GM12873 (cell line): Measurements from ENCODE around the gene MARCHF10.

Source experiments
- TF ChIP-seq, protein P1 (sequence below): IDR thresholded peaks from 2 replicates; pipeline ENCODE4 v1.5.1; 2012; ENCODE audit warnings: low read depth, mild to moderate bottlenecking, moderate library complexity, low read length, control low read depth; ENCODE audit not compliant: insufficient read depth; ENCODE audit errors: missing control alignments

MARCHF10 gene

DNA sequence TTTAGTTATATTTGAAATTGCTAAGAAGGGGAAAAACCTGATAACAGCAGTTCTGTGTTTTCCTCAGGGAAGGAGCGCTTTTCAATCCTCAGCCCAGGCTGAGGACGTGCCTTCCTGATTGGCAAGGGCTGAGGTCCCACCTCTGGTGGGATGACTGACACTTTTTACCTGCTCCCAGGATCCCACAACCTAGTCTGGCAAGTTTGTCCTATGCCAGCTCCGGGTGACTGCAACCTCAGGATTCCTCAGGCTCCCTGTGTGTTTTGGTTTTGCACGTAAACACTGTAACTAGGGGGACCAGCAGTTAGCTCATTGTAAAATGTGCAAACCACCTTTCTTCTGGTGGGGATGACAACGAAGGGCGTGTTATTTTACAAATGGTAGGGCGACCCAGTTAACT is 7.5 kb downstream of the MARCHF10 start:
- TF ChIP-seq, protein P1, sequence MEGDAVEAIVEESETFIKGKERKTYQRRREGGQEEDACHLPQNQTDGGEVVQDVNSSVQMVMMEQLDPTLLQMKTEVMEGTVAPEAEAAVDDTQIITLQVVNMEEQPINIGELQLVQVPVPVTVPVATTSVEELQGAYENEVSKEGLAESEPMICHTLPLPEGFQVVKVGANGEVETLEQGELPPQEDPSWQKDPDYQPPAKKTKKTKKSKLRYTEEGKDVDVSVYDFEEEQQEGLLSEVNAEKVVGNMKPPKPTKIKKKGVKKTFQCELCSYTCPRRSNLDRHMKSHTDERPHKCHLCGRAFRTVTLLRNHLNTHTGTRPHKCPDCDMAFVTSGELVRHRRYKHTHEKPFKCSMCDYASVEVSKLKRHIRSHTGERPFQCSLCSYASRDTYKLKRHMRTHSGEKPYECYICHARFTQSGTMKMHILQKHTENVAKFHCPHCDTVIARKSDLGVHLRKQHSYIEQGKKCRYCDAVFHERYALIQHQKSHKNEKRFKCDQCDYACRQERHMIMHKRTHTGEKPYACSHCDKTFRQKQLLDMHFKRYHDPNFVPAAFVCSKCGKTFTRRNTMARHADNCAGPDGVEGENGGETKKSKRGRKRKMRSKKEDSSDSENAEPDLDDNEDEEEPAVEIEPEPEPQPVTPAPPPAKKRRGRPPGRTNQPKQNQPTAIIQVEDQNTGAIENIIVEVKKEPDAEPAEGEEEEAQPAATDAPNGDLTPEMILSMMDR, result no peak

DNA sequence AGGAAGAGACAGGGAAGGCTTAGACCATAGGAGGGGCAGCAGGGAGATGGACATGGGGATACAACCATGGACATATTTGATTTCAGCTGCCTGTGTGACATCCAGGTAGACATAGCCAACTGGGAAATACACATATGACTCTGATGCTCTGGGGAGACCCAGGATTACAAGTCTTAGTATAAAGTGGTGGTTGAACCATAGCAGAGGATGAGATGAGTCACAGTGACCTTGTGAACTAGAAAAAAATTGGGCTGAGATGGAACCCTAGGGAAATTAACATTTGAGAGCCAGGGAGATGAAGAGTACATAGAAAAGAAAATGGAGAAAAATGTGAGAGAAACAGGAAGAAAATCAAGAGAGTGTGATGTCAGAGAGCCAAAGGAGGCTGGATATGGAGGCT is 10.2 kb downstream of the MARCHF10 start:
- TF ChIP-seq, protein P1, result no peak

DNA sequence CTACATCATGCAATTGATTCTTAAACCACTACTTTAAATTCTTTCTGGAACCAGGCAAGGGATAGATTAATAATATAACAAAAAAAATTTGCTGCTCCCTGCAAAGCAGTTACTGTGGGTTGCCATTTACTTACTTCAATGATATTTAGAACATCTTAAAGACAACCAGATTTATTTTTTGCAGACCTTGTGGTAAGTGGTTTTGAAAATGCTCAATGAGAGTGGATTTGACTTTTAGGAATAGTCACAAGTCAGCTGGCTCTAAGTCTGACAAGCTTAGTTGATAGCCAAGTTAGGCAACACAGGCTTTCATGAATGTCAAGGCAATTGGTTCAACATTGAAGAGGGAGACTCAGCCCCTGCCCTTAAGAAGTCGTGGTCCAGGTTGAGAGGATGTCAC is 11.8 kb downstream of the MARCHF10 start:
- TF ChIP-seq, protein P1, result no peak

DNA sequence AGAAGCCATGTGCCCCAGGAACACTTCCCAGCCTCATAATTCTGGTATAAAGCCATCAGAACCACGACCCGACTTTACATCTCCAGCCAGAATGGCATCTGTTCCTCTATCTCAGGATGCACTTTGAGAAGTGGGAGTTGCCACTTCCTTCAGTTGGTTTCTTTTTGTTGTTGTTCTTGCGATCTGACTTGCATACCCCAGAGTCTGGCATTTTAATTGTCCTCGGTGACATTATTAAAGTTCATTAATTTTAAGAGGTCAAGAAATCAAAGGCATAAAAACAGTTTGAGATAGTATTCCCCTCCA is 13.5 kb downstream of the MARCHF10 start:
- TF ChIP-seq, protein P1, result no peak

DNA sequence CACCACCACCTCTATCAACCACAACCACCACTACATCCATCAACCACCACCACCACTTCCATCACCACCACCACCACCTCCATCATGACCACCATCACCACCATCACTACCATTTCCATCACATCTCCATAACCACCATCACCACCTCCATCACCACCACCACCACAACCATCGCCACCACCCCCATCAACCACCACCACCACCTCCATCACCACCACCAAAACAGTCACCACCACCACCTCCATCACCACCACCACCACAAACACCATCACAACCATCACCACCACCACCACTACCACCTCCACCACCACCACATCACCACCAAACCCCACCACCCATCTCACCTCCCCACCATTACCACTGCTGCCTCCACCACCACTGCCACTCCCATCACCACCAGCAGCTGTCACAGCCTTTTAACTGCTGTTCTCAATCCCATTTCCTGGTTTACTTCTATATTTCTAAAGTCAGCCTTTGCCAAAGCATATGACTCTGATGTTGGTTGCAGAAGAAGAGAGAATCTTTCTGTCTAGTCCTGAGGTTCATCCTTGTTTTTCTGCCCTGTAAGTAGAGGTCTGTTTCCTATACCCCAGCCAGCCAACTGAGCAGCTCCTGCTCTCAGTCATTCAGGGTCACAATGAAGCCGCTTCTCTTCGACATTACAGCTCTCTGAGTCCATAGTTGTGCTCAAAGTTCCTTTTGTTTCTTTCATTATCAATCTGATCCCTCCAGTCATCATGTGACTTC is 14.0 kb downstream of the MARCHF10 start:
- TF ChIP-seq, protein P1, result no peak

DNA sequence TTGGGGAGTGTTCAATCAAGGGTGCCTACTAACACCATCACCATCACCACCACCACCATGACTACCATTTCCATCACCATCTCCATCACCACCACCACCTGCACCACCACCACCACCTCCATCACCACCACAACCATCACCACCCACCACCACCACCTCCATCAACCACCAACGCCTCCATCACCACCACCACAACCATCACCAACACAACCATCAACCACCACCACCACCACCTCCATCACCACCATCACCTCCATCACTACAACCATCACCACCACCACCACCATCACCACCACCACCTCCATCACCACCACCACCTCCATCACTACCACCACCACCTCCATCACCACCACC is 15.7 kb downstream of the MARCHF10 start:
- TF ChIP-seq, protein P1, result no peak

DNA sequence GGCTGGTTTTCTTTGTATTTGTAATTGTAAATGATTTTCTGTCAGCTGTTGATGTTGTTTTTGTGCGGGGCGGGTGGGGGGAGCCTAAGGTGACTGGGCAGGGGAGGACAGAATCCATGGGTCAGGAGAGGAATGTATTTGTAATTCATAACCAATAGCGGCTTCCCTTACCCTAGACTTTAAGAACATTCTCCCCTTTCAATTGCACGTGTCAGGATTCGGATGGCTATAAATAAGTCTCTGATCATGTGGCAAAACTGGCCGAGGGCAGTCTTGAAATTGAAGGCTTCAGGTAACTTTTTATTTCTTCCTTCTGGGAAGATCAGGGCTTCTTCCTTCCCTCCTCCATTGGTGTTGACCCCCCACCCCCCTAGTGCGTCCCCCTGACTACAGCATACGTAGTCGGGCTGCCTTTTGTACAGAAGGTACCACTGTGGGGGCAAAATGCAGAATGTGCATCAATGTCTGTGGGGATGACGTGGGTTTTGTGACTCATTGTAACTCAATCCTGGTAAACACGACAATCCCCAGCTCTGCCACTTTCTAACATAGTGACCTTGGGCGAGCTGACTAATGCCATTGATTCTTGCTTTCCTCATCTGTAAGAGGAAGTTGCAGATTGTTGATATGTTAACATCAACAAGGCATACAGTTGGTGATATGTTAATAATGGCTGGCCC is 16.2 kb downstream of the MARCHF10 start:
- TF ChIP-seq, protein P1, result no peak
